PC-3 (cell line): ENCODE measurements around the gene CKAP2.

Experiments used
- CTCF ChIP-seq: fragments of 300-600 bp; sonication (generic); conservative IDR thresholded peaks from 2 replicates; pipeline ENCODE4 v1.5.1; 2017; ENCODE audit warnings: antibody characterized with exemption, low read depth, mild to moderate bottlenecking, low read length
- EZH2phosphoT487 ChIP-seq: fragments of 300-600 bp; sonication (generic); IDR thresholded peaks from 2 replicates; pipeline ENCODE4 v1.6.1; 2018; ENCODE audit warnings: mild to moderate bottlenecking, antibody characterized with exemption, low read length, borderline replicate concordance

- no peak for TF ChIP-seq CTCF
- TF ChIP-seq EZH2phosphoT487: no peak
Measured at GRCh38 chr13:52455677-52456041, 381 bp downstream of the CKAP2 start.
